PFSK-1 (cell line): ENCODE data around the gene FOSL1.

ENCODE experiments used
- FOXP2 ChIP-seq: optimal IDR thresholded peaks from 2 replicates; pipeline ENCODE3; 2011; ENCODE audit warnings: borderline replicate concordance, control low read depth, inconsistent platforms; ENCODE audit not compliant: insufficient read depth; ENCODE audit errors: extremely low read length, extremely low read depth
- POLR2AphosphoS5 ChIP-seq: IDR thresholded peaks from 2 replicates; pipeline ENCODE4 v1.6.1; 2012; ENCODE audit warnings: low read depth, mild to moderate bottlenecking, control low read depth, low read length, moderate library complexity
- SIN3A ChIP-seq: IDR thresholded peaks from 2 replicates; pipeline ENCODE4 v1.6.1; 2012; ENCODE audit warnings: mild to moderate bottlenecking, low read length, moderate library complexity, borderline replicate concordance; ENCODE audit not compliant: insufficient read depth
- TAF1 ChIP-seq: IDR thresholded peaks from 2 replicates; pipeline ENCODE4 v1.6.1; 2012; ENCODE audit warnings: low read length, control low read depth, borderline replicate concordance; ENCODE audit not compliant: insufficient read depth
- TF ChIP-seq, protein P1 (sequence below), 2 experiments: IDR thresholded peaks; 2 replicates each; pipeline versions ENCODE4 v1.6.1 to v1.8.0; 2011 to 2012; ENCODE audit warnings: low read depth in 2 of 2, low read length in 2 of 2, control low read depth in 1 of 2, inconsistent platforms in 1 of 2, mild to moderate bottlenecking in 1 of 2, moderate library complexity in 1 of 2; ENCODE audit not compliant: insufficient read depth in 1 of 2

Gene FOSL1

DNA sequence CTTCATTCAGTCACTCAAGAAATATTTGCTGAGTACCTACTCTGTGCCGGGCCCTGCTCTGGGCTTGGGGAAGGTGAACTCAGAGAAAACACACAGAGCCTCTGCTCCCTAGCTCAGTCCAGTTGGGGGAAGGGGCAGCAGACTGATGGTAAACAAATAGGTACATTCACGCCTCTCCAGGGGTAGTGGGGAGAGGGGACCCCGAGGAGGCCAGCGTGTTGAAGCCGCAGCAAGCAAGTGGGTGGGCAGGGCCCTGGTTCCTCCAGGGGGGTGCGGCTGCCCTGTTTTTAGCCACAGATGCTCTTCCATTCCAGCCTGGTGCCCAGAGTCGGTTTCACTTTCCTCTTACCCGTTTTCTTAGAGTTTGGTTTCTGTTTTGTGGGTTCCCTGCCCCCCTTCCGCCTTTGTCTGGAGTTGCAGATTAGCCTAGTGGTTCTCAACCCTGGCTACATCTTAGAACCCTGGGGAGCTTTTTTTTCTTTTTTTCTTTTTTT lies 27.8 kb upstream of the FOSL1 start:
- no peak for TF ChIP-seq SIN3A
- TF ChIP-seq POLR2AphosphoS5 = no peak
- TF ChIP-seq, protein P1, sequence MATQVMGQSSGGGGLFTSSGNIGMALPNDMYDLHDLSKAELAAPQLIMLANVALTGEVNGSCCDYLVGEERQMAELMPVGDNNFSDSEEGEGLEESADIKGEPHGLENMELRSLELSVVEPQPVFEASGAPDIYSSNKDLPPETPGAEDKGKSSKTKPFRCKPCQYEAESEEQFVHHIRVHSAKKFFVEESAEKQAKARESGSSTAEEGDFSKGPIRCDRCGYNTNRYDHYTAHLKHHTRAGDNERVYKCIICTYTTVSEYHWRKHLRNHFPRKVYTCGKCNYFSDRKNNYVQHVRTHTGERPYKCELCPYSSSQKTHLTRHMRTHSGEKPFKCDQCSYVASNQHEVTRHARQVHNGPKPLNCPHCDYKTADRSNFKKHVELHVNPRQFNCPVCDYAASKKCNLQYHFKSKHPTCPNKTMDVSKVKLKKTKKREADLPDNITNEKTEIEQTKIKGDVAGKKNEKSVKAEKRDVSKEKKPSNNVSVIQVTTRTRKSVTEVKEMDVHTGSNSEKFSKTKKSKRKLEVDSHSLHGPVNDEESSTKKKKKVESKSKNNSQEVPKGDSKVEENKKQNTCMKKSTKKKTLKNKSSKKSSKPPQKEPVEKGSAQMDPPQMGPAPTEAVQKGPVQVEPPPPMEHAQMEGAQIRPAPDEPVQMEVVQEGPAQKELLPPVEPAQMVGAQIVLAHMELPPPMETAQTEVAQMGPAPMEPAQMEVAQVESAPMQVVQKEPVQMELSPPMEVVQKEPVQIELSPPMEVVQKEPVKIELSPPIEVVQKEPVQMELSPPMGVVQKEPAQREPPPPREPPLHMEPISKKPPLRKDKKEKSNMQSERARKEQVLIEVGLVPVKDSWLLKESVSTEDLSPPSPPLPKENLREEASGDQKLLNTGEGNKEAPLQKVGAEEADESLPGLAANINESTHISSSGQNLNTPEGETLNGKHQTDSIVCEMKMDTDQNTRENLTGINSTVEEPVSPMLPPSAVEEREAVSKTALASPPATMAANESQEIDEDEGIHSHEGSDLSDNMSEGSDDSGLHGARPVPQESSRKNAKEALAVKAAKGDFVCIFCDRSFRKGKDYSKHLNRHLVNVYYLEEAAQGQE (IDR thresholded peaks at IDR 0.05; ENCODE audit: insufficient read depth in 1 of 2, low read depth in 2 of 2, low read length in 2 of 2) = no peak
- no peak for TF ChIP-seq FOXP2
- no peak for TF ChIP-seq TAF1

DNA sequence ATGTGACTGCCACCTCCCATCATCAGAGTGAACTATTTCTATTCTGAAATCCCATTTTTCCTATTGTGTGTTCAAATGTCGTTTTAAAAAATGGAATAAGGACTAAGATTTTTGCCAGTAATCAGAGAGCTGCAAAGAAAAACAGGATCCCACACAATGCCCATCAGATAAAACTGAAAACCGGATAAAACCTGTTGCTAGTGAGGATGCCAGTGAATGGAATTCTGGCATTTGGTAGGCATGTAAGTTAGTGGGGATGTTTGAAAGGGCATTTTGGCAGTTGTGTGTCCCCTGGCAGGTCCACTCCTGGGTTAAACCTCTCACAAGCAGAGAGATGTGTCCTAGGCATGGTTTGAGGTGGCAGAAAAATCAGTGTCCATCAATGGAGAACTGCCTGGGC lies 25.2 kb upstream of the FOSL1 start:
- TF ChIP-seq FOXP2 (no peak), SIN3A (no peak), TAF1 (no peak), POLR2AphosphoS5 (no peak)
- TF ChIP-seq, protein P1 (IDR thresholded peaks at IDR 0.05; ENCODE audit: insufficient read depth in 1 of 2, low read depth in 2 of 2, low read length in 2 of 2) = no peak

DNA sequence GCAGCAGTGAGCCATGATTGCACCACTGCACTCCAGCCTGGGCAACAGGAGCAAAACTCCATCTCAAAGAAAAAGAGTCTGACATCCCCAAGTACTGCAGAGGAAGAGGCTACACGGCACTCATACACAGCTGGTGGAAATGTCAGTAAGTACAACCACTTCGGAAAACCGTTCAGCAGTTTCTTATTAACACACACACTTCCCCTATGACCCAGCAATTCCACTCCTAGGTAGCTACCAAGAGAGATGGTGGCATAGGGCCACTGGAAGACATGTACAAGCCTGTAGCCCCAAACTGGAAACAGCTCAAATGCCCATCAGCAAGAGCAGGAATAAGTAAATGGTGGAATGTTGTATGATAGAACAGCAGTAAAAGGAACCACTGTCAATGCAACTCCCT lies 22.4 kb upstream of the FOSL1 start:
- TF ChIP-seq, protein P1 (IDR thresholded peaks at IDR 0.05; ENCODE audit: insufficient read depth in 1 of 2, low read depth in 2 of 2, low read length in 2 of 2) = no peak
- TF ChIP-seq TAF1 (no peak), FOXP2 (no peak), POLR2AphosphoS5 (no peak), SIN3A (no peak)

DNA sequence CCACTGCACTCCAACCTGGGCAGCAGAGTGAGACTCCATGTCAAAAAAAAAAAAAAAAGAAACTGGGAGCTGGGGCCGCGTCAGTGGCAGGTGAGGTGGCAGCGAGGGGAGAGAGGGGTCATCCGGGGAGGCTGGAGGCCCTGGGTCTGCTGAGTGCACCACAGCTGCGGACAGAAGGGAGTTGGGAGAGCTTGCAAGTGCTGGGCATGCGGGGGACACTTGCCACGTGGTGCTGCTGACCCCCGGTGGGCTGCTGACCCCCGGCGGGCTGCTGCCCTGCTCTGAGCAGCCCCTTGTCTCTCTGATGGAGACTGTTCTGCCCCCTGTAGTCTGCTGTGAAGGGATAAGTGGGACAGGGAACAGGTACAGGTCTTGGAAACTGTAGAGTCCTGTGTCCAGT lies 21.7 kb upstream of the FOSL1 start:
- TF ChIP-seq POLR2AphosphoS5 (no peak), TAF1 (no peak), FOXP2 (no peak), SIN3A (no peak)
- TF ChIP-seq, protein P1 (IDR thresholded peaks at IDR 0.05; ENCODE audit: insufficient read depth in 1 of 2, low read depth in 2 of 2, low read length in 2 of 2) = no peak
